GM12878 (cell line): Measurements from ENCODE around the gene DCST1. TPM values are rescaled to one million over a fixed set of nuclear protein-coding genes. Genes with fewer than 3 reads are reported as not detected.

Experiments
- ATAC-seq: fragments of 200-7000 bp; cut with Tn5 transposase; 3 replicates; pipeline ENCODE4 v1.9.1; 2020; ENCODE audit warnings: mild to moderate bottlenecking, moderate library complexity
- BruUV-seq: library from RNA; stranded (reverse); fragments of 400-500 nt; replicated peaks from 2 replicates; lab custom pipeline; 2021; lab: Mats Ljungman, UMichigan
- CTCF ChIA-PET: fragments of 300-600 bp; sonication (Branson Sonifier 250); formaldehyde crosslinking; extraction: SDS; loops from one replicate; lab custom pipeline; 2021; ENCODE audit warnings: inconsistent platforms; lab: Yijun Ruan, JAX
- POLR2A ChIA-PET: fragments of 350-600 bp; formaldehyde crosslinking; extraction: SDS; loops from one replicate; lab custom pipeline; 2021; ENCODE audit warnings: inconsistent platforms; lab: Charles Lee
- RAD21 ChIA-PET: fragments of 300-600 bp; sonication (Branson Sonifier 250); formaldehyde crosslinking; loops from one replicate; lab custom pipeline; 2023; ENCODE audit warnings: antibody characterized with exemption; ENCODE audit not compliant: unreplicated experiment; lab: Charles Lee
- SMC1A ChIA-PET: fragments of 300-600 bp; sonication (Branson Sonifier 250); formaldehyde crosslinking; loops from one replicate; lab custom pipeline; 2023; ENCODE audit not compliant: unreplicated experiment, uncharacterized antibody; lab: Charles Lee
- DNase-seq: peaks from one replicate; pipeline ENCODE4 v3.0.0-alpha.2; 2011; ENCODE audit warnings: low read depth, low spot score
- FAIRE-seq: peaks from 3 replicates; lab custom pipeline; 2011; peaks lifted over from hg19 to GRCh38; lab: Jason Lieb, UNC
- H2AFZ ChIP-seq: 2 replicates; pipeline ENCODE4 v1.6.0; 2011; ENCODE audit warnings: low read depth, low read length, control low read depth; ENCODE audit not compliant: control insufficient read depth
- H3K27ac ChIP-seq: 2 replicates; pipeline ENCODE4 v1.5.1; 2011; ENCODE audit warnings: control low read depth; ENCODE audit not compliant: control insufficient read depth, insufficient read depth
- H3K27me3 ChIP-seq, 2 experiments: replicated peaks in 1 of 2; 2 replicates each; pipeline versions ENCODE4 v1.6.0 to v1.6.1; 2011; ENCODE audit warnings: low read length in 1 of 2; ENCODE audit not compliant: control insufficient read depth in 2 of 2, insufficient read depth in 2 of 2
- H3K36me3 ChIP-seq, 2 experiments: 2 replicates each; pipeline ENCODE4 v1.5.1; 2011; ENCODE audit warnings: low read length in 1 of 2; ENCODE audit not compliant: control insufficient read depth in 2 of 2, insufficient read depth in 2 of 2
- H3K4me1 ChIP-seq: 2 replicates; pipeline ENCODE4 v1.6.1; 2011; ENCODE audit warnings: mild to moderate bottlenecking, low read length, moderate library complexity, mixed read lengths; ENCODE audit not compliant: control insufficient read depth, insufficient read depth
- H3K4me2 ChIP-seq: 2 replicates; pipeline ENCODE4 v1.6.0; 2011; ENCODE audit warnings: control low read depth; ENCODE audit not compliant: control insufficient read depth, insufficient read depth
- H3K4me3 ChIP-seq: fragments of 200-600 bp; sonication (generic); 2 replicates; pipeline ENCODE4 v1.5.1; 2016
- H3K79me2 ChIP-seq: 2 replicates; pipeline ENCODE4 v1.6.0; 2011; ENCODE audit warnings: low read length; ENCODE audit not compliant: control insufficient read depth, insufficient read depth
- H3K9ac ChIP-seq: 2 replicates; pipeline ENCODE4 v1.8.0; 2011; ENCODE audit warnings: low read length, control low read depth, mixed read lengths; ENCODE audit not compliant: control insufficient read depth, insufficient read depth
- H3K9me3 ChIP-seq: replicated peaks from 3 replicates; pipeline ENCODE4 v1.5.1; 2011; ENCODE audit warnings: mild to moderate bottlenecking, low read length; ENCODE audit not compliant: control insufficient read depth, insufficient read depth
- H4K20me1 ChIP-seq: 2 replicates; pipeline ENCODE4 v1.6.0; 2011; ENCODE audit not compliant: control insufficient read depth, insufficient read depth
- SIX5 ChIP-seq: IDR thresholded peaks from 2 replicates; pipeline ENCODE4 v1.6.1; 2011; ENCODE audit warnings: mild to moderate bottlenecking, low read depth, low read length, moderate library complexity; ENCODE audit not compliant: severe bottlenecking
- SPI1 ChIP-seq: IDR thresholded peaks from 2 replicates; pipeline ENCODE4 v1.6.1; 2011; ENCODE audit warnings: low read depth, mild to moderate bottlenecking, low read length, moderate library complexity, borderline replicate concordance; ENCODE audit not compliant: insufficient read depth
- SUZ12 ChIP-seq: fragments of 200-600 bp; sonication (generic); IDR thresholded peaks from one replicate; pipeline ENCODE4 v1.6.1; 2018; ENCODE audit warnings: antibody characterized with exemption, mild to moderate bottlenecking; ENCODE audit not compliant: unreplicated experiment
- WGBS: methylation state at CpG from one replicate; pipeline ENCODE4 v1.1.6; 2016; ENCODE audit warnings: low lambda C conversion rate; ENCODE audit not compliant: insufficient replicate concordance, insufficient coverage; ENCODE audit errors: missing lambda C conversion rate; 5-methylcytosine and 5-hydroxymethylcytosine counted together
- in situ Hi-C: fragments of 300-500 bp; cut with MboI; formaldehyde crosslinking; loops from 9 replicates; pipeline ENCODE4 v1.14.3; 2018; ENCODE audit warnings: mixed read lengths
- intact Hi-C: fragments of 100-400 bp; cut with micrococcal nuclease; formaldehyde crosslinking; loops from one replicate; pipeline ENCODE4 v1.14.2; 2022; ENCODE audit not compliant: unreplicated experiment
- polyA plus RNA-seq, 11 experiments: library from polyadenylated mRNA; depleted of rRNA in 4 of 11; unstranded in 6 of 11; stranded (reverse) in 5 of 11; fragments of >200 nt; fragmentation: Nextera tagmentation in 4 of 11; fragmentation: Illumina TruSeq in 1 of 11; extraction: Ambion mirVana in 4 of 11; extraction: Trizol in 1 of 11; gene quantifications; 1 replicate in 1 of 11; 2 replicates in 10 of 11; pipeline versions ENCODE4 v1.2.1 to v1.2.3, GENCODE V29; 2011 to 2016; ENCODE audit warnings: inconsistent platforms in 2 of 11, missing spikeins in 2 of 11, low read depth in 1 of 11
- total RNA-seq, 4 experiments: library from RNA; depleted of rRNA in 3 of 4; stranded (reverse); fragments of >200 nt in 3 of 4; fragmentation: Illumina TruSeq in 1 of 4; extraction: Trizol in 1 of 4; gene quantifications; 2 replicates each; pipeline versions ENCODE4 v1.2.1 to v1.2.3, GENCODE V29; 2013 to 2021
- TF ChIP-seq, protein P1 (sequence below), 3 experiments: IDR thresholded peaks in 2 of 3; conservative IDR thresholded peaks in 1 of 3; 2 replicates each; pipeline ENCODE4 v1.5.1; 2011; ENCODE audit warnings: low read depth in 3 of 3, low read length in 3 of 3, mild to moderate bottlenecking in 3 of 3, control low read depth in 2 of 3, moderate library complexity in 2 of 3, inconsistent platforms in 1 of 3, mixed read lengths in 1 of 3; ENCODE audit not compliant: control insufficient read depth in 2 of 3, insufficient read depth in 1 of 3; ENCODE audit errors: extremely low read depth in 1 of 3

Gene DCST1
- total and polyA plus RNA-seq, 10 of the 15 experiments (the other 5 are each of a cell fraction or from before 2014, with no cell fraction given), result not detected

DNA sequence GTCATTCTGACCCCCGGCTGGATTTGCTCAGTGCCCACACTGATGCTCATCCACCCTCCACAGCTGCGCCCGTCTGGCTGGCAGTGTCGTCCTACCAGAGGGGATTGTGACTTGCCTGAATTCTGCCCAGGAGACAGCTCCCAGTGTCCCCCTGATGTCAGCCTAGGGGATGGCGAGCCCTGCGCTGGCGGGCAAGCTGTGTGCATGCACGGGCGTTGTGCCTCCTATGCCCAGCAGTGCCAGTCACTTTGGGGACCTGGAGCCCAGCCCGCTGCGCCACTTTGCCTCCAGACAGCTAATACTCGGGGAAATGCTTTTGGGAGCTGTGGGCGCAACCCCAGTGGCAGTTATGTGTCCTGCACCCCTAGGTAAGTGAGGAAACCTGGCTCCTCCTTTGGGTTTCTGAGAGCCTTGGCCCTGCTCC is 24.2 kb downstream of the DCST1 start:
- 92% methylated on average over 13 of the region's 13 CpGs for WGBS
- Histone ChIP-seq H3K9ac (no peak overlapping the region), H3K79me2 (no peaks in the 10 kb centered on the region), H3K27me3 (no peaks in the 10 kb centered on the region), H3K4me1 (peaks cover 11% of the 10 kb centered on the region), H2AFZ (no peak overlapping the region), H3K4me2 (no peak overlapping the region), H3K4me3 (no peak overlapping the region), H4K20me1 (no peaks in the 10 kb centered on the region), H3K9me3 (no peaks in the 10 kb centered on the region), H3K27ac (no peak overlapping the region), H3K36me3 (no peaks in the 10 kb centered on the region)
- no peak for DNase-seq
- intact Hi-C loops, result no loop called here
- FAIRE-seq, result no peak
- no TSS peak for BruUV-seq
- ChIA-PET POLR2A (interaction anchor here (0.5 kb wide), 1 partner anchor 272 kb away, joined by 4 read pairs; no protein-coding TSS in a partner anchor), CTCF (interaction anchor here (0.6 to 15.5 kb wide), 6 partner anchors 12 to 376 kb away, joined by 3 to 195 read pairs (median 4); no protein-coding TSS in a partner anchor), RAD21 (interaction anchor here (3.0 kb wide), 1 partner anchor 13 kb away, joined by 14 read pairs; no protein-coding TSS in a partner anchor), SMC1A (no interaction called here)
- in situ Hi-C loops, result no loop called here
- no peak for ATAC-seq
- TF ChIP-seq SUZ12, result no peak
- no peak for TF ChIP-seq SPI1
- no peak for TF ChIP-seq SIX5
- TF ChIP-seq, protein P1, sequence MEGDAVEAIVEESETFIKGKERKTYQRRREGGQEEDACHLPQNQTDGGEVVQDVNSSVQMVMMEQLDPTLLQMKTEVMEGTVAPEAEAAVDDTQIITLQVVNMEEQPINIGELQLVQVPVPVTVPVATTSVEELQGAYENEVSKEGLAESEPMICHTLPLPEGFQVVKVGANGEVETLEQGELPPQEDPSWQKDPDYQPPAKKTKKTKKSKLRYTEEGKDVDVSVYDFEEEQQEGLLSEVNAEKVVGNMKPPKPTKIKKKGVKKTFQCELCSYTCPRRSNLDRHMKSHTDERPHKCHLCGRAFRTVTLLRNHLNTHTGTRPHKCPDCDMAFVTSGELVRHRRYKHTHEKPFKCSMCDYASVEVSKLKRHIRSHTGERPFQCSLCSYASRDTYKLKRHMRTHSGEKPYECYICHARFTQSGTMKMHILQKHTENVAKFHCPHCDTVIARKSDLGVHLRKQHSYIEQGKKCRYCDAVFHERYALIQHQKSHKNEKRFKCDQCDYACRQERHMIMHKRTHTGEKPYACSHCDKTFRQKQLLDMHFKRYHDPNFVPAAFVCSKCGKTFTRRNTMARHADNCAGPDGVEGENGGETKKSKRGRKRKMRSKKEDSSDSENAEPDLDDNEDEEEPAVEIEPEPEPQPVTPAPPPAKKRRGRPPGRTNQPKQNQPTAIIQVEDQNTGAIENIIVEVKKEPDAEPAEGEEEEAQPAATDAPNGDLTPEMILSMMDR (IDR thresholded peaks at IDR 0.05 in 2 of 3, conservative IDR thresholded peaks at IDR 0.05 in 1 of 3; ENCODE audit: control insufficient read depth in 2 of 3, extremely low read depth in 1 of 3, insufficient read depth in 1 of 3, low read depth in 3 of 3, low read length in 3 of 3), result 0 out of 6 replicates have a peak, but pooled peaks of 1 of the 3 experiments have one; percentile 11
